ENCODE data around the gene CHTF18. TPM values are rescaled to one million over a fixed set of nuclear protein-coding genes. Genes with fewer than 3 reads are reported as not detected.

Gene CHTF18
- total and polyA plus RNA-seq, 2 of the 4 experiments (the other 2 are of a cell fraction) = 3.2 to 21.4 TPM

DNA sequence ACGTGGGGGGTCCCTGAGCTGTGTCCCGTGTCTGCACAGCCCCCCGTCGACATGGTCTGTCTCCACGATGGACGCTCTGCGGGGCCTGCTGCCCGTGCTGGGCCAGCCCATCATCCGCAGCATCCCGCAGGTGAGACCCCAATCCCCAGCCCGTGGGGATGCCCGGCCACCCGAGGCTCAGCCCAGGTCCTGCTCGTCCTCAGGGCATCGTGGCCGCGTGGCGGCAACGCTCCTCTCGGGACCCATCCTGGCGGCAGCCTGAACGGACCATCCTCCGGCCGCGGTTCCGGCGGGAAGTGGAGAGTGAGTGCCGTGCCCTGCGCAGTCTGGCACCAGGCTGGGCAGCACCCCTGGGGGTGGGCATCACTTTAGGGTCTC, 22.9 kb upstream of the CHTF18 start:
- H3K9ac ChIP-seq (ENCODE audit: low read depth, low read length) = no peak overlapping the region
- ChIA-PET CTCF (no interaction called here), POLR2A (ENCODE audit: unreplicated experiment) (no interaction called here)
- no peak overlapping the region for H4K8ac ChIP-seq (ENCODE audit: low read depth in 2 of 2, low read length in 2 of 2)
- H4K20me1 ChIP-seq (ENCODE audit: insufficient read depth, low read length) = no peaks in the 10 kb centered on the region
- no peak overlapping the region for H2AK9ac ChIP-seq (replicated peaks; ENCODE audit: low read depth, low read length, poor library complexity)
- no peak overlapping the region for H2BK20ac ChIP-seq (ENCODE audit: low read depth, low read length)
- DNase-seq (no peak), ATAC-seq (ENCODE audit: low read depth) (no peak)
- no peak overlapping the region for H3K18ac ChIP-seq (ENCODE audit: low read depth, low read length)
- H3K79me1 ChIP-seq (ENCODE audit: low read depth in 1 of 2, low read length in 2 of 2) = no peaks in the 10 kb centered on the region
- no peak overlapping the region for H2AK5ac ChIP-seq (ENCODE audit: low read depth, low read length)
- H3K27ac ChIP-seq (ENCODE audit: insufficient read depth, low read length) = no peak overlapping the region
- H3K9me1 ChIP-seq (ENCODE audit: insufficient read depth, low read length) = no peaks in the 10 kb centered on the region
- H3K4me2 ChIP-seq (ENCODE audit: low read depth, low read length) = no peak overlapping the region
- H2BK5ac ChIP-seq (ENCODE audit: low read depth, low read length, poor library complexity, severe bottlenecking) = no peak overlapping the region
- dilution Hi-C loops (cut with HindIII; ENCODE audit: low sequenced_read_pairs, unreplicated experiment) = no loop called here
- no peak overlapping the region for H2BK120ac ChIP-seq (ENCODE audit: low read depth, low read length)
- H3K4me3 ChIP-seq (ENCODE audit: insufficient read depth, low read depth, low read length) = no peak overlapping the region
- no peaks in the 10 kb centered on the region for H3K9me3 ChIP-seq (ENCODE audit: control insufficient read depth, insufficient read depth, low read length)
- no peaks in the 10 kb centered on the region for H3K36me3 ChIP-seq (ENCODE audit: control insufficient read depth, insufficient read depth, low read length)
- H3K56ac ChIP-seq (ENCODE audit: extremely low read depth, insufficient read depth, low read length) = no peak overlapping the region
- 91% methylated on average over 16 of the region's 29 CpGs; no CpG with 5 or more reads in 1 of the 2 experiments for WGBS, 2 experiments (ENCODE audit: extremely low coverage in 2 of 2, insufficient read length in 1 of 2)
- no peak overlapping the region for H3K4ac ChIP-seq (ENCODE audit: low read depth, low read length)
- no peak overlapping the region for H4K5ac ChIP-seq (ENCODE audit: low read depth, low read length)
- in situ Hi-C loops (cut with MboI; ENCODE audit: low sequenced_read_pairs) = no loop called here
- no peaks in the 10 kb centered on the region; the same call in 1 of the 2 replicates for H3K27me3 ChIP-seq (ENCODE audit: control insufficient read depth, insufficient read depth, low read length)
- no peak overlapping the region for H4K91ac ChIP-seq (ENCODE audit: insufficient read depth, low read depth, low read length)
- H3K4me1 ChIP-seq (ENCODE audit: control insufficient read depth, insufficient read depth, low read length) = no peaks in the 10 kb centered on the region
- TF ChIP-seq POLR2A (IDR thresholded peaks at IDR 0.05; ENCODE audit: low read depth, low read length) (no peak), RFX5 (IDR thresholded peaks at IDR 0.05; ENCODE audit: low read depth, low read length) (no peak), CHD1 (IDR thresholded peaks at IDR 0.05; ENCODE audit: low read depth, low read length) (no peak), BHLHE40 (IDR thresholded peaks at IDR 0.05; ENCODE audit: low read depth, low read length) (no peak), CEBPB (IDR thresholded peaks at IDR 0.05; ENCODE audit: low read depth, low read length) (no peak), FOS (IDR thresholded peaks at IDR 0.05; ENCODE audit: low read depth, low read length) (no peak), RAD21 (IDR thresholded peaks at IDR 0.05; ENCODE audit: low read length) (no peak)
- H2AFZ ChIP-seq (replicated peaks; ENCODE audit: low read length, poor library complexity) = no peak overlapping the region
- intact Hi-C loops (cut with micrococcal nuclease) = no loop called here
- no peak overlapping the region for H3K14ac ChIP-seq (replicated peaks; ENCODE audit: low read depth, low read length)
- no TSS peak for BruUV-seq (replicated peaks)
- no peak overlapping the region for H2BK15ac ChIP-seq (ENCODE audit: low read depth, low read length)
- no peak overlapping the region for H3K23ac ChIP-seq (ENCODE audit: low read depth, low read length)
